DOHH2 (cell line): ENCODE results near the gene MRPL34.
"Not testable (repeated sequence)": the region's sequence is repeated elsewhere in the genome, so short reads cannot be mapped to it uniquely, and the experiment has no call there.

Experiments
- H3F3A ChIP-seq: fragments of 200-600 bp; sonication (generic), shearing (Covaris generic); 2 replicates; pipeline ENCODE4 v1.6.0; 2016; ENCODE audit warnings: antibody characterized with exemption, mild to moderate bottlenecking; ENCODE audit not compliant: control insufficient read depth, insufficient read depth
- H3K27ac ChIP-seq: fragments of 200-600 bp; sonication (generic); 2 replicates; pipeline ENCODE4 v1.5.1; 2014; ENCODE audit warnings: low read depth, mild to moderate bottlenecking, low read length, moderate library complexity
- H3K27me3 ChIP-seq: fragments of 200-600 bp; sonication (generic); 2 replicates; pipeline ENCODE4 v1.6.1; 2014; ENCODE audit warnings: mild to moderate bottlenecking, low read length, mixed read lengths; ENCODE audit not compliant: control insufficient read depth
- H3K36me3 ChIP-seq: fragments of 200-600 bp; sonication (generic); 2 replicates; pipeline ENCODE4 v1.6.1; 2014; ENCODE audit warnings: mild to moderate bottlenecking, low read length, moderate library complexity, mixed read lengths; ENCODE audit not compliant: control insufficient read depth
- H3K4me1 ChIP-seq: fragments of 200-600 bp; sonication (generic); 2 replicates; pipeline ENCODE4 v1.6.1; 2014; ENCODE audit warnings: mild to moderate bottlenecking, low read length, mixed read lengths; ENCODE audit not compliant: control insufficient read depth
- H3K4me2 ChIP-seq: fragments of 200-600 bp; sonication (generic); 2 replicates; pipeline ENCODE4 v1.6.0; 2014; ENCODE audit warnings: mild to moderate bottlenecking, low read length, moderate library complexity
- H3K4me3 ChIP-seq: fragments of 200-600 bp; sonication (generic); 2 replicates; pipeline ENCODE4 v1.5.1; 2014; ENCODE audit warnings: mild to moderate bottlenecking, low read length, mixed read lengths
- H3K79me2 ChIP-seq: fragments of 200-600 bp; sonication (generic); 2 replicates; pipeline ENCODE4 v1.6.1; 2014; ENCODE audit warnings: mild to moderate bottlenecking, low read length, mixed read lengths; ENCODE audit not compliant: control insufficient read depth
- H3K9me2 ChIP-seq: fragments of 200-600 bp; sonication (generic); replicated peaks from 2 replicates; pipeline ENCODE4 v1.6.1; 2014; ENCODE audit warnings: mild to moderate bottlenecking, low read length, mixed read lengths; ENCODE audit not compliant: control insufficient read depth
- H3K9me3 ChIP-seq: fragments of 200-600 bp; sonication (generic); 2 replicates; pipeline ENCODE4 v1.6.1; 2014; ENCODE audit warnings: antibody characterized with exemption, low read length, mixed read lengths; ENCODE audit not compliant: control insufficient read depth, insufficient read depth
- H4K20me1 ChIP-seq: fragments of 200-600 bp; sonication (generic); 2 replicates; pipeline ENCODE4 v1.6.0; 2014; ENCODE audit warnings: low read depth, mild to moderate bottlenecking, antibody characterized with exemption, low read length, moderate library complexity; ENCODE audit not compliant: control insufficient read depth, insufficient read depth
- EZH2phosphoT487 ChIP-seq: fragments of 200-600 bp; sonication (generic); IDR thresholded peaks from 2 replicates; pipeline ENCODE4 v1.6.1; 2017; ENCODE audit warnings: borderline replicate concordance, mild to moderate bottlenecking, antibody characterized with exemption, low read length, moderate library complexity, mixed read lengths
- TF ChIP-seq, protein P1 (sequence below): fragments of 200-600 bp; sonication (generic); IDR thresholded peaks from one replicate; pipeline ENCODE4 v1.5.1; 2014; ENCODE audit warnings: antibody characterized with exemption, mild to moderate bottlenecking, low read depth, low read length; ENCODE audit not compliant: poor library complexity, severe bottlenecking

MRPL34 gene

GRCh38 chr19:17266589-17266974 is 39.1 kb upstream of the MRPL34 start:
- Histone ChIP-seq H3K27me3 (no peaks in the 10 kb centered on the region), H3K4me1 (peaks cover 42% of the 10 kb centered on the region), H3K36me3 (peaks cover 20% of the 10 kb centered on the region), H3K9me3 (no peaks in the 10 kb centered on the region), H3K79me2 (peaks cover 26% of the 10 kb centered on the region), H3F3A (peaks cover 20% of the 10 kb centered on the region), H3K9me2 (no peaks in the 10 kb centered on the region), H3K27ac (peak overlapping the region; percentile 100), H3K4me2 (peak overlapping the region; percentile 73), H4K20me1 (no peaks in the 10 kb centered on the region), H3K4me3 (peak overlapping the region; percentile 72)
- TF ChIP-seq, protein P1, sequence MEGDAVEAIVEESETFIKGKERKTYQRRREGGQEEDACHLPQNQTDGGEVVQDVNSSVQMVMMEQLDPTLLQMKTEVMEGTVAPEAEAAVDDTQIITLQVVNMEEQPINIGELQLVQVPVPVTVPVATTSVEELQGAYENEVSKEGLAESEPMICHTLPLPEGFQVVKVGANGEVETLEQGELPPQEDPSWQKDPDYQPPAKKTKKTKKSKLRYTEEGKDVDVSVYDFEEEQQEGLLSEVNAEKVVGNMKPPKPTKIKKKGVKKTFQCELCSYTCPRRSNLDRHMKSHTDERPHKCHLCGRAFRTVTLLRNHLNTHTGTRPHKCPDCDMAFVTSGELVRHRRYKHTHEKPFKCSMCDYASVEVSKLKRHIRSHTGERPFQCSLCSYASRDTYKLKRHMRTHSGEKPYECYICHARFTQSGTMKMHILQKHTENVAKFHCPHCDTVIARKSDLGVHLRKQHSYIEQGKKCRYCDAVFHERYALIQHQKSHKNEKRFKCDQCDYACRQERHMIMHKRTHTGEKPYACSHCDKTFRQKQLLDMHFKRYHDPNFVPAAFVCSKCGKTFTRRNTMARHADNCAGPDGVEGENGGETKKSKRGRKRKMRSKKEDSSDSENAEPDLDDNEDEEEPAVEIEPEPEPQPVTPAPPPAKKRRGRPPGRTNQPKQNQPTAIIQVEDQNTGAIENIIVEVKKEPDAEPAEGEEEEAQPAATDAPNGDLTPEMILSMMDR, result no peak
- TF ChIP-seq EZH2phosphoT487, result no peak

DNA sequence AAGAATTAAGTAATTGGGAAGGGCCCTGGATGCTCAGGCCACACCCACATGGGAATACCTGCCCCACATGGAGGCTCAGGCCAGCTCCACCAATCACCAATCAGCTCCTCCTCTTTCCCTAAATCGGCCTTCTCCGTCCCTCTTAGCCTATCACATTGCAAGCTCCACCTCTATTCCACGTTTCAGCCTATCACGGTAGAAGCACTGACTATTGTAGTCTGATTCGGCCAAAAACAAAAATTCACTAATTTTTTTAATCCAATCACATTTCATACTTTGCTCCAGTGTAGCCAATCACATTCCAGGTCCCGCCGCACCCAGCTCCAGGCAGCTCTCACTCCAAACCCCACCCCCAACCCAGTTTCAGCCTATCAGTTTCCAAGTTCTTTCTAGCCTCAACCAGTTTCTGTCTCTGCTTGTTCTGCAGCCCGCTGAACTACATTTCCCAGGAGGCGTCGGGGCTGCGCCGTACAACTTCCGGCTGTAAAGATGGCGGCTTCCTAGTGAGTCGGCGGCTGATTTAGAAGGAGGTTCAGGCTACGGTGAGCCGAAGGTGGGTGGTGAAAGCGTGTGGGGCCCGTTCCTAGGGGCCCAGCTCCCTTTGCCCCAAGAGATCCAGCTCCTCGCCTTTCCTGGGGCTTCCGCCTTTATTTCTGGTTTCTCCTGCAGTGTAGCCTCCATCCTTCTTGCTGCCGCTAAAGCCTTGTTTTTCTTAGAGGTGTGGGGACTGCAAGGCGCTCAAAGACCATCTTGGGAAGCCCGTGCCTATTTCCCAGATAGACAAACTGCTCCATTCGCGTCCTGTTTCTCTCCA is 38.5 kb upstream of the MRPL34 start, which contains the start of gene BABAM1:
BABAM1 (plus strand) TSS at position 469 of the 814 bp plus-strand sequence. CDS start 1,364 bp downstream, outside the sequence.
- H3K27ac ChIP-seq, result peak within 1 kb of the TSS; percentile 100
- H3K4me3 ChIP-seq, result peak within 1 kb of the TSS; percentile 97

GRCh38 chr19:17268754-17269153 is 36.9 kb upstream of the MRPL34 start:
- TF ChIP-seq EZH2phosphoT487, result no peak
- TF ChIP-seq, protein P1, result no peak
- Histone ChIP-seq H3K79me2 (peaks cover 26% of the 10 kb centered on the region), H3K9me2 (no peaks in the 10 kb centered on the region), H3K4me2 (peak overlapping the region; percentile 94), H3F3A (peaks cover 15% of the 10 kb centered on the region), H3K4me3 (peak overlapping the region; percentile 97), H3K27ac (no peak overlapping the region), H3K9me3 (no peaks in the 10 kb centered on the region), H3K4me1 (peaks cover 35% of the 10 kb centered on the region), H3K27me3 (no peaks in the 10 kb centered on the region), H4K20me1 (no peaks in the 10 kb centered on the region), H3K36me3 (peaks cover 32% of the 10 kb centered on the region)

More for the DNA sequence above, 38.5 kb upstream of the MRPL34 start, which contains the start of gene BABAM1:
- Histone ChIP-seq H3K27me3 (no peaks in the 10 kb centered on the region), H4K20me1 (no peaks in the 10 kb centered on the region), H3K9me2 (no peaks in the 10 kb centered on the region), H3K4me1 (peaks cover 40% of the 10 kb centered on the region), H3F3A (peaks cover 20% of the 10 kb centered on the region), H3K36me3 (peaks cover 24% of the 10 kb centered on the region), H3K9me3 (no peaks in the 10 kb centered on the region), H3K4me2 (peak within 1 kb of the TSS; percentile 94), H3K79me2 (peaks cover 26% of the 10 kb centered on the region)
- TF ChIP-seq, protein P1, result no peak
- TF ChIP-seq EZH2phosphoT487, result no peak

DNA sequence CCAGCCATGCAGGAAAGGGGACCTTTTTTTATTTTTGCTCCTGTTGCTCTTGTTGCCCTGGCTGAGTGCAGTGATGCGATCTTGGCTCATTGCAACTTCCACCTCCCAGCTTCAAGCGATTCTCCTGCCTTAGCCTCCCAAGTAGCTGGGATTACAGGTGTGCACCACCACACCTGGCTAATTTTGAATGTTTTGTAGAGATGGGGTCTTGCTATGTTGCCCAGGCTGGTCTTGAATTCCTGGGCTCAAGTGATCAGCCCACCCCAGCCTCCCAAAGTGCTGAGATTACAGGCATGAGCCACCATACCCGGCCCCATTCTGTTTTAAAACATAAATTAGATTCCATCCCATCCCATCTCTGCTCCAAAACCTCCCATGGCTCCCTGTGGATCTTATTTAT is 30.8 kb upstream of the MRPL34 start:
- H3K79me2 ChIP-seq, H3K9me3 ChIP-seq, H3K9me2 ChIP-seq, H4K20me1 ChIP-seq, H3K4me3 ChIP-seq, H3K27ac ChIP-seq, H3K4me2 ChIP-seq, H3K27me3 ChIP-seq: not testable (repeated sequence)
- Histone ChIP-seq H3K4me1 (peaks cover 12% of the 10 kb centered on the region), H3K36me3 (peaks cover 74% of the 10 kb centered on the region), H3F3A (peaks cover 10% of the 10 kb centered on the region)
